ENCODE measurements around the gene EXO1.

DNA sequence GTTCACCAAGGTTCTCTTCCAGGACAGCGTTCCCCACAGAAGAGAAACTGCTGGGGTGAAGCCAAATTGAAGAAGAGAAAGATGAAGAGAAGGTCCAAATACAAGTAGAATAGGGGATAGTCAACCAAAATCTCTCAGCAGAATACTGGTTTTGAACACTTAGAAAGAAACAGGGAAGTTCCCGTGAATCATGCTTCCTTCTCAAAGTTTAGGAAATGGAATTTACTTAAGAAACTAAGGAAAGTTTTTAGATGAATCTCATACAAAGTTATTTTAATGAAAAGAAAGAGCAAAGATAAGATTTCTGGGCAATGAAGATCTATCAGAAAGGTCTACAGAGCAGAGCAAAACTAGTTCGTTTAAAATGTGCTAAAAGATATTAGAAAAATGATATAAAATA is 43.3 kb downstream of the EXO1 start:
- TF ChIP-seq POLR2A (IDR thresholded peaks at IDR 0.05): no peak
- TF ChIP-seq, protein P1, sequence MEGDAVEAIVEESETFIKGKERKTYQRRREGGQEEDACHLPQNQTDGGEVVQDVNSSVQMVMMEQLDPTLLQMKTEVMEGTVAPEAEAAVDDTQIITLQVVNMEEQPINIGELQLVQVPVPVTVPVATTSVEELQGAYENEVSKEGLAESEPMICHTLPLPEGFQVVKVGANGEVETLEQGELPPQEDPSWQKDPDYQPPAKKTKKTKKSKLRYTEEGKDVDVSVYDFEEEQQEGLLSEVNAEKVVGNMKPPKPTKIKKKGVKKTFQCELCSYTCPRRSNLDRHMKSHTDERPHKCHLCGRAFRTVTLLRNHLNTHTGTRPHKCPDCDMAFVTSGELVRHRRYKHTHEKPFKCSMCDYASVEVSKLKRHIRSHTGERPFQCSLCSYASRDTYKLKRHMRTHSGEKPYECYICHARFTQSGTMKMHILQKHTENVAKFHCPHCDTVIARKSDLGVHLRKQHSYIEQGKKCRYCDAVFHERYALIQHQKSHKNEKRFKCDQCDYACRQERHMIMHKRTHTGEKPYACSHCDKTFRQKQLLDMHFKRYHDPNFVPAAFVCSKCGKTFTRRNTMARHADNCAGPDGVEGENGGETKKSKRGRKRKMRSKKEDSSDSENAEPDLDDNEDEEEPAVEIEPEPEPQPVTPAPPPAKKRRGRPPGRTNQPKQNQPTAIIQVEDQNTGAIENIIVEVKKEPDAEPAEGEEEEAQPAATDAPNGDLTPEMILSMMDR (IDR thresholded peaks at IDR 0.05): no peak

Measured in Peyer's patch (tissue), 4 donors.